IgD-negative memory B cell (primary cell): ENCODE data around the gene CORO2B. TPM values are rescaled to one million over a fixed set of nuclear protein-coding genes. Genes with fewer than 3 reads are reported as not detected.

Experiments
- H3K27ac Mint-ChIP-seq, 3 donors: one replicate each; pipeline ENCODE4 v1.8.0; 2020 to 2022; ENCODE audit warnings: mild to moderate bottlenecking in 3 of 3, mixed read lengths in 3 of 3, moderate library complexity in 1 of 3
- H3K27me3 Mint-ChIP-seq: one replicate; pipeline ENCODE4 v1.8.0; 2021; ENCODE audit warnings: mixed read lengths
- H3K36me3 Mint-ChIP-seq: one replicate; pipeline ENCODE4 v1.8.0; 2020; ENCODE audit warnings: mild to moderate bottlenecking, mixed read lengths
- H3K4me1 Mint-ChIP-seq, 3 donors: one replicate each; pipeline ENCODE4 v1.8.0; 2020 to 2022; ENCODE audit warnings: mixed read lengths in 3 of 3, mild to moderate bottlenecking in 1 of 3
- H3K4me3 Mint-ChIP-seq, 4 donors: one replicate each; pipeline ENCODE4 v1.8.0; 2020 to 2022; ENCODE audit warnings: mild to moderate bottlenecking in 4 of 4, mixed read lengths in 4 of 4, moderate library complexity in 3 of 4
- H3K9me3 Mint-ChIP-seq, 3 donors: one replicate each; pipeline ENCODE4 v1.8.0; 2020 to 2021; ENCODE audit warnings: mixed read lengths in 3 of 3, mild to moderate bottlenecking in 1 of 3
- polyA plus RNA-seq: library from polyadenylated mRNA; unstranded; fragments of 300-500 nt; fragmentation: Illumina TruSeq; gene quantifications from one replicate; pipeline ENCODE4 v1.2.3, GENCODE V29; 2021

Gene CORO2B
- polyA plus RNA-seq, 1 donor from 2014 or later = 0.94 TPM

DNA sequence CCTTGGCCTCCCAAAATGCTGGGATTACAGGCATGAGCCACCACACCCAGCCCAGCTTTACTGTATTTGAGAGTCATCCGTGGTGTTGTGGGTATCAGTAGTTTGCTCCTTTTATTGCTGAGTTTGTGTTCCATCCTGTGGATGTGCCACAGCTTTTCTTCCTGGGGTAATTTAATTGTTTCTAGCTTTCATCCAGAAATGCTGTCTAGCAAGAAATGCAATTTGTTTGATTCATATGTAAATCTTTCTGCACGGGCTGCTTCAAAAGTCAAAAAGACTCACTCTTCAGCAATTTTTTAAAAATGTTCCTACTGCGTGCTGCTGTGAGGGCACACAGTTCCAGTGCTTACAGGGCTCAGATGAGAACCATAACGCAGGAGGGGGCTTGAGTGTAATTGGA is 47.1 kb downstream of the CORO2B start:
- peaks cover 33% of the 10 kb centered on the region for H3K27me3 Mint-ChIP-seq
- H3K4me1 Mint-ChIP-seq = peaks cover 33 to 42% (median 38%) of the 10 kb centered on the region in 3 donors
- no peak overlapping the region for H3K27ac Mint-ChIP-seq

DNA sequence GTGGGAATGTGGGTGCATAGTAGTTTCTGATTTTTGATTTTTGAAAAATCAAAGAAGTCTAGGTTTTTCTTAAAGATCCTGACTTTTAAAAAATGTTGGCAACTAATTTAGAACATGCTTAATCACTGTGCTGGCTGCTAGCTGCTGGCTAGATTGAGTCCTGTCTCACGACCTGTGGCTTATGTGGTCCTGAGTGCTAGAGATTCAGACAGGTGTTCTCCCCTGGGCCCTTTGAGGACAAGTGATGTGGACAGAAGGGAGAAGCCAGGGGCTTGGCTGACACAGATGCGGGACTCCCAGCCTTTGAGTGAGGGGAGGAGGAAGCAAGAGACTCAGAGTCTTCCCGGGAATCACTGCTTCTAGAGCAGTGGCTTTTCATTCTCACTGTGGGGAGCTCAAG is 47.5 kb downstream of the CORO2B start:
- H3K36me3 Mint-ChIP-seq = peaks cover 3% of the 10 kb centered on the region
- H3K4me1 Mint-ChIP-seq = peaks cover 36 to 44% (median 42%) of the 10 kb centered on the region in 3 donors
- no peaks in the 10 kb centered on the region for H3K9me3 Mint-ChIP-seq
- no peak overlapping the region for H3K27ac Mint-ChIP-seq
- peak overlapping the region in 1 of 4 donors; percentile 39 for H3K4me3 Mint-ChIP-seq
- peaks cover 34% of the 10 kb centered on the region for H3K27me3 Mint-ChIP-seq

More for the DNA sequence above, 47.1 kb downstream of the CORO2B start:
- Mint-ChIP-seq H3K9me3 (no peaks in the 10 kb centered on the region), H3K4me3 (no peak overlapping the region), H3K36me3 (peaks cover 3% of the 10 kb centered on the region)

DNA sequence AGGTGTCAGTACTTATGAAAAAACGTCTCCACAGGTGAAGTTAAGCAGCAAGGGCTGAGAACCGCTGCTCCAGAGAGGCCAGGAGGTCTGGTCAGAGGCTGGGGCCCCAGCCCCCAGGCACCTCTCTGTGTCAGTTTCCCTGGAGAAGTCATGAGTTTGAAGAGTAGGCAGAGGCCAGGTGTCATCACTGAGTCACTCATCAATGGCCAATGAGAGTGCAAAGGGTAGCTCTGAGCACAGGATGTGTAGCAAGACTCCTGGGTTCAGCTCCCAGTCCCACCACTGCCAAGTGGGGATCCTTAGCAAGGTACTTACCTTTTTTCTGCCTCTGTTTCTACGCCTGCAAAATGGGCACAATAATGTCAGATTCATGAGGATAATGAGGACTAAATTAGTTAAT is 47.9 kb downstream of the CORO2B start:
- H3K9me3 Mint-ChIP-seq = no peaks in the 10 kb centered on the region
- H3K36me3 Mint-ChIP-seq = peaks cover 3% of the 10 kb centered on the region
- no peak overlapping the region for H3K27ac Mint-ChIP-seq
- no peak overlapping the region for H3K4me3 Mint-ChIP-seq
- H3K27me3 Mint-ChIP-seq = peaks cover 34% of the 10 kb centered on the region
- H3K4me1 Mint-ChIP-seq = peaks cover 37 to 46% (median 45%) of the 10 kb centered on the region in 3 donors

DNA sequence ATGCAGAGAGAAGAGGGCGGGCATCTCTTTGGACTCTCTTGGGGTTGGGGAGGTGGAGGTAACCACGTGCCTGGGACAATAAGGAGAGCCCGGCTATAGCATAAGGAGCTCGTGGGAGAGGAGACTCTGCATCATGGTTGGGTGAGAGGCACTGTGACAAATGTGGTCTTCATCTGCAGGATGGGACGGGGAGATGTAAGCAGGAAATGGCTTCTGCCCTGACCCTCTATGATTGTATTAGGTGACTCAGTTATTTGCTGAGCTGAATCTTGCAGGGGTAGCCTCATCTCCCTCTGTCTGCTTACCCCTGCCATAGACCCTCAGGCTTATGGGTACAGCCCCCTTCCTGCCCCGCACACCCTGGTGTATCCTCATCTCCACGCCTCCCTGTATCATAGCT is 48.7 kb downstream of the CORO2B start:
- H3K4me1 Mint-ChIP-seq = peaks cover 44 to 53% (median 51%) of the 10 kb centered on the region in 3 donors
- H3K27ac Mint-ChIP-seq = peak overlapping the region in 1 of 3 donors; percentile 27
- peaks cover 35% of the 10 kb centered on the region for H3K27me3 Mint-ChIP-seq
- peaks cover 3% of the 10 kb centered on the region for H3K36me3 Mint-ChIP-seq
- no peaks in the 10 kb centered on the region for H3K9me3 Mint-ChIP-seq
- no peak overlapping the region for H3K4me3 Mint-ChIP-seq

DNA sequence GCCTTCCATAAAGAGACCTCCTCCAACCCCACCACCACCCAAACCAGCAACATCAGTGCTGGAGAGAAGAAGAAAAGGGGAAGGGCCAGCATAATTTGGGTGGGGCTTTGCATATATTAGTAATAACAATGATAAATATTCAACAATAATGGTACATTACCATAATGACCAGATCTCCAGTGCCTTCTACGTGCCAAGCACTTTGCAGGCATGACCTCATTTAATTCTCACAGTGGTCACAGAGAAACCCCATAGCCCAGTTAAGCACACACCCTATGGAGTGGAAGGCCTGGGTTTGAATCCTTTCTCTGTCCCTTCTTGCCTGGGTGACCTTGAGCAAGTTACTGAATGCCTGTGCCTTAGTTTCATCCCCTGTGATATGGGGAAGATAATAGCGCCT is 49.2 kb downstream of the CORO2B start:
- Mint-ChIP-seq H3K4me3 (no peak overlapping the region), H3K9me3 (no peaks in the 10 kb centered on the region), H3K4me1 (peaks cover 49 to 56% (median 52%) of the 10 kb centered on the region in 3 donors), H3K27me3 (peaks cover 35% of the 10 kb centered on the region), H3K36me3 (peaks cover 3% of the 10 kb centered on the region), H3K27ac (peak overlapping the region in 1 of 3 donors; percentile 27)

DNA sequence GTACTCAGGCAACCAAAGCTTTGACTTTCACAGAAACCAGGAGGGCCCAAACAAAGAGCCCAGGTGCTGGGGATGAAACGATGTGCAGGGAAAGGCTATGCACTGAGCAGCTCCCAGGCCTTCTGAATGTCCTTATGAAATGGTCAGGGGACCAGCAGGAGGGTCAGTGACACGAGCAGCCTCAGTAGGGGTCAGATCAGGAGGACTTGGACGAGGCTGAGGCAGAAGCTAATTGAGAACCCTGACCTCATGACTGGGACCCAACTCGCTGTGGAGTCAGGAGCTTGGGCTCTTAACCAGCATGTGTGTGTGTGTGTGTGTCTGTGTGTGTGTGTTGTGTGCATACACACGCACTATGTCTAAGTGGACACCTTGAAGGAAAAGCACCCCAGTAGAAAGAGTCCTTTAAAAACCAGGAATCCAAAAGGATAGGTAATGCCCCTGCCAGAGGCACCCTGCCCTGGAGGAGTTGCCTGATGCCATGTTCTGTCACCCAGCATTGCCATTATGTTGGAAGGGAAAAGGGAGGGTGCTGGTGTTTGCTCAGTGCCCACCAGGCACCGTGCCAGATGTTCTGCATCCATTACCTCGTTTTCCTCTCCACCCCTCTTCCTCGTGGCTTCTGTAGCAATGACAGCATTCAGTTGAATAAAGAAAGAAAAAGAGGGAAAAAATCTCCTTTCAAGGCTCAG is 50.9 kb downstream of the CORO2B start:
- peaks cover 59 to 69% (median 62%) of the 10 kb centered on the region in 3 donors for H3K4me1 Mint-ChIP-seq
- peaks cover 32% of the 10 kb centered on the region for H3K27me3 Mint-ChIP-seq
- no peaks in the 10 kb centered on the region for H3K9me3 Mint-ChIP-seq
- peak overlapping the region in 1 of 3 donors; percentile 88 for H3K27ac Mint-ChIP-seq
- peaks cover 4% of the 10 kb centered on the region for H3K36me3 Mint-ChIP-seq
- H3K4me3 Mint-ChIP-seq = peak overlapping the region in 3 of 4 donors; percentile 39 to 88 (median 88)

DNA sequence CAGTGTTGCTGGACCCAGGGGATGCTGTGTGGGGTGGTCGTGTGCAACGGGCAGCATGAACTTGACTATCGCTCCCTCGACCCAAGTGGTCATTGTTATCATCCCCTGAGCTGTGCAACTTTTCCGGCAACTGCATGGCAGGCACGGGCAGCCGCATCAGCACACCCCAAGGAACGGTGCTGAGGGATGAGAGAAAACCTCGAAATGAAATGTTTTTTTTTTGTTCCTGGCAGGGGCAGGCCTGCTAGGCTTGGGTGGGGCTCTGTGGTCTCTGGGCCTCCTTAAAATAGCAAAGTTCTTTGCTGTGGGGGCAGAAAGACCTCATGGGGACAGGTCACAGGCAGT is 51.4 kb downstream of the CORO2B start:
- H3K9me3 Mint-ChIP-seq = no peaks in the 10 kb centered on the region

DNA sequence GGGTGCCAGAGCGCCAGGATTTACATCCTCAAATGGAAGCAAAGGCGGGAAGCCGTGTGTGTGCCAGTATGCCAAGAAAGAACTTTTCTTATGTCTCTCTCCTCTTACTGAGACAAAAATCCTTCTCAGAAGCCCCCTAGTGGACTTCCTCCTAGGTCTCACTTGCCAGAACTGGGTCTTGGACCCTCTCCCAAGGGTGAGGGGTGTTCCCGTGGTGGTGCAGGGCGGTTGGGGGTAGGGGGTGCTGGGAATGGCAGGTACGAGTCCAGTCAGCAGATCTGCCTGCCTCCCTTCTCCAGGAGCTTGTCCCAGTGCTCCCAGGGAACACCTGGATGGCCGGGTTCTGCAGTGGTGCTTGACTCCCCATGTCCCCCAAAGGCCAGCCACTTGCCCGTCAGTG is 52.0 kb downstream of the CORO2B start:
- H3K27ac Mint-ChIP-seq = peak overlapping the region; percentile 75 to 90 (median 88)
- peaks cover 29% of the 10 kb centered on the region for H3K27me3 Mint-ChIP-seq
- H3K4me3 Mint-ChIP-seq = peak overlapping the region in 3 of 4 donors; percentile 76 to 88 (median 88)
- peaks cover 65 to 68% (median 66%) of the 10 kb centered on the region in 3 donors for H3K4me1 Mint-ChIP-seq
- H3K36me3 Mint-ChIP-seq = peaks cover 4% of the 10 kb centered on the region
- H3K9me3 Mint-ChIP-seq = no peaks in the 10 kb centered on the region

More for the DNA sequence above, 51.4 kb downstream of the CORO2B start:
- H3K36me3 Mint-ChIP-seq = peaks cover 4% of the 10 kb centered on the region
- H3K27me3 Mint-ChIP-seq = peaks cover 32% of the 10 kb centered on the region
- H3K27ac Mint-ChIP-seq = peak overlapping the region in 2 of 3 donors; percentile 88 to 90
- H3K4me1 Mint-ChIP-seq = peaks cover 63 to 69% (median 65%) of the 10 kb centered on the region in 3 donors
- peak overlapping the region in 3 of 4 donors; percentile 39 to 88 (median 88) for H3K4me3 Mint-ChIP-seq

DNA sequence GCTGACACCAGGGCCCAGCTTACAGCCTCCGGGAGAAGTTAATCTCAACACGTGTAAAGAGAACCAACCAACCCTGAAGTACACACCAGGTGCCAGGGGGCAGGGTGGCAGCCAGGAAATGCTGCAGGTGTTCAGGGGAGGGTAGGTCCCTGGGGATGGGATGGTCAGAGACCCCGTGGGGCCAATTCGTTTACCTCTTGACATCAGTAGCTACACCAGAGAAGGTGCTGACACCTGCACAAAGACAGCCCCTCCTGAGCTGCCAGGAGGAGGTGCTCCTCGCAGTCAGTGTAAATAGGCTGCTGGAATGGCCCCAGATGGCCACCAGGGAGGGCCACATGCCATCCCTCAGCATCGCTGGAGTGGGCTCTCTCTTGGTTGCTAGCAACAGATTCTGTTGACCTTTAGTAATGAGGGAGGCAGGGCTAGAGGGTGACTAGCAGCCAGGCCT is 52.8 kb downstream of the CORO2B start:
- peak overlapping the region; percentile 75 to 90 (median 88) for H3K27ac Mint-ChIP-seq
- peaks cover 27% of the 10 kb centered on the region for H3K27me3 Mint-ChIP-seq
- H3K4me3 Mint-ChIP-seq = peak overlapping the region in 3 of 4 donors; percentile 76 to 88 (median 78)
- no peaks in the 10 kb centered on the region for H3K9me3 Mint-ChIP-seq
- peaks cover 59 to 60% (median 60%) of the 10 kb centered on the region in 3 donors for H3K4me1 Mint-ChIP-seq
- peaks cover 4% of the 10 kb centered on the region for H3K36me3 Mint-ChIP-seq

DNA sequence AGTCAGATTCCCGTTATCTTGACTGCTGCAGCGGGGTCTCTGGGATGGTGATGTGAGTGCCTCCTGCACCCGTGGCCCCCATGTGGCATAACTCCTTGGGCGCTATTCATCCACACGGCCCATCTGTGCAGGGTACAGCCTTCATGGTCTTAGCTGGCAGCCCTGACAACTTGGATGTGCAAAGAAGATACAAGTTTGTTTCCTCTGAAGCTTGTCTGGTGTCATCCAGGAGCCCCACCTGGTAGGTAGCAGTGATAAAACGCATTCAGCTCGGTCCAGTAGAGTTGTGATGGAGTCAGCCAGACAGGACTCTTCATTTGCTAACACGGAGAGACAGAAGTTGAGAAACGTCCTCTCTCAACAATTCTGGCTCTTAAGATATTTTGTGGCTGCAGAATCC is 53.3 kb downstream of the CORO2B start:
- H3K4me1 Mint-ChIP-seq = peaks cover 58 to 60% (median 59%) of the 10 kb centered on the region in 3 donors
- H3K4me3 Mint-ChIP-seq = peak overlapping the region in 2 of 4 donors; percentile 76 to 88
- no peaks in the 10 kb centered on the region for H3K9me3 Mint-ChIP-seq
- H3K27ac Mint-ChIP-seq = peak overlapping the region; percentile 75 to 90 (median 88)
- H3K27me3 Mint-ChIP-seq = peaks cover 26% of the 10 kb centered on the region
- H3K36me3 Mint-ChIP-seq = peaks cover 4% of the 10 kb centered on the region

DNA sequence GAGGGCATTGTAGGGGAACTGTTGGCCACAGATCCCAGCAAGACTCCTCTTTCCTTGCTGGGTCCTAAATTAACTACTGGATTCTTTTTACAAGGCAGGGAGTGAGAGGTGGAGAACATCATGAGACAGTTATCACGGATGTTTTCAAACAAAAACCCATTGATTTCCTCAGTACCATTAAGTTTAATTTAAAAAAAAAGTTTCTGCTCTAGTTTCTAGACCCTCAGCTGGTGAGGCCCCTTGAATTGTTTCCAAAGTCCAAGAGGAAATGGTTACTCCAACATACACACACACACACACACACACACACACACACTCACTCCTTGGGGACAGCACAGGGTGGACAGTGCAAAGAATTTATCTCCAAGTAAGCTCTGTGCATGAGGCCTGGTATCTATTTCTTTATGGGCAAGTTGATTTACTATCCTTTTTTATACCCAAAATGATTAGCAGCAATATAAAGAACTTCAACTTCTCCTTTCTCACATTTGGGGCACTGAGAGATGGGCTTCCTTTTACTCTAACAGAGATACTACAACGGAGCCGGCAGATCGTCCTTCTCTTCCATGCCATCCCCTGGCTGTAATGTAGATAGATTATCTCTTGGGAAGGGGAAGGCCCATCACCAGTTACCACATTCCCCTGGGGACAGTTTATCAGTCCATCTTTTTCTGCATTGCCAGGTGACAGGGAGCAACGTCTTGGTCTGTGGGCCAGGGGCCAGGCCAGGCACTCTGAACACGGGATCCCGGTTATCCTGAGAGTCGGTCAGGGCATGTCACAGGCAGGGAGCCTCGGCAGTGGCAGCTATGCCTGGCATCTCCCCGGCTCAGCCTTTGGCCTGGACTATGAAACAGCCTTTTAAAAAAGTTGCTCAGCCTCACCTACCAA is 54.7 kb downstream of the CORO2B start:
- peaks cover 4% of the 10 kb centered on the region for H3K36me3 Mint-ChIP-seq
- peak overlapping the region in 1 of 3 donors; percentile 44 for H3K27ac Mint-ChIP-seq
- H3K27me3 Mint-ChIP-seq = peaks cover 21% of the 10 kb centered on the region
- peaks cover 54 to 59% (median 56%) of the 10 kb centered on the region in 3 donors for H3K4me1 Mint-ChIP-seq
- H3K9me3 Mint-ChIP-seq = no peaks in the 10 kb centered on the region
- peak overlapping the region in 3 of 4 donors; percentile 54 to 80 (median 61) for H3K4me3 Mint-ChIP-seq

DNA sequence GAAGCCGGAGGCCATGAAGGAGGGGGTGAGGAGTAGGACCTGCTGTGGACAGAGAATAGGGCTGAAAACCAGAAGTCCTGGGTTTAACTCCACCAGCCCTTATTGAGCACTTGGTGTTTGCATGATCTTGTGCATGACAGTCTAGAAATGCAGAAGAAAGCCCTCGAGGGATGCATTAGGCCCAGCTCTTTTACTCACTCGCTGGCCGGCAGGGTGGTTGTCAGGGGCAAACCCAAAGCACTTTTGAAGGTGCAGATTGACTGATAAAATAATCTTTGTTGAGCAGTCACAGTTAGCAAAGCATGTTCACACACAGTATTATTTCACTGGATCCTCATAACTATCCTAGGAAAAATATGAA is 55.3 kb downstream of the CORO2B start:
- peaks cover 2% of the 10 kb centered on the region for H3K36me3 Mint-ChIP-seq
- peak overlapping the region in 2 of 4 donors; percentile 51 to 53 for H3K4me3 Mint-ChIP-seq
- peaks cover 16% of the 10 kb centered on the region for H3K27me3 Mint-ChIP-seq
- H3K4me1 Mint-ChIP-seq = peaks cover 48 to 54% (median 51%) of the 10 kb centered on the region in 3 donors
- H3K9me3 Mint-ChIP-seq = no peaks in the 10 kb centered on the region
- H3K27ac Mint-ChIP-seq = peak overlapping the region in 1 of 3 donors; percentile 29

DNA sequence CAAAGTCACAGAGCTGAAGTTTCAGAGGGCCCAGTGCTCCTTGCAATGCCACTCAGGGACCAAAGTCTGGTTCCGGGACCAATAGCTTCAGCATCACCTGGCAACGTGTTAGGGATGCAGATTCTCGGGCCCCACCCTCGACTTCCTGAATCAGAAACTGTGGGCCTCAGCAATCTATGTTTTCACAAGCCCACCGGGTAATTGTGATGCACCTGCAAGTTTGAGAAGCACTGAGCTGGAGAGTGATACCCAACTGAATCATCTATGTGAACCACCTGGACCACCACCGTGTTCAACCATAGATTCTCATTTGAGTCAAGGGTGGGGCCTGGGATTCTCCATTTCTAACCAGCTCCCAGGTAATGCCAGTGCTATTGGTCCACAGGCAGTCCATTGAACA is 55.7 kb downstream of the CORO2B start:
- Mint-ChIP-seq H3K4me3 (peak overlapping the region in 1 of 4 donors; percentile 51), H3K27me3 (peaks cover 12% of the 10 kb centered on the region), H3K4me1 (peaks cover 44 to 51% (median 50%) of the 10 kb centered on the region in 3 donors), H3K36me3 (peaks cover 2% of the 10 kb centered on the region), H3K27ac (no peak overlapping the region), H3K9me3 (no peaks in the 10 kb centered on the region)

DNA sequence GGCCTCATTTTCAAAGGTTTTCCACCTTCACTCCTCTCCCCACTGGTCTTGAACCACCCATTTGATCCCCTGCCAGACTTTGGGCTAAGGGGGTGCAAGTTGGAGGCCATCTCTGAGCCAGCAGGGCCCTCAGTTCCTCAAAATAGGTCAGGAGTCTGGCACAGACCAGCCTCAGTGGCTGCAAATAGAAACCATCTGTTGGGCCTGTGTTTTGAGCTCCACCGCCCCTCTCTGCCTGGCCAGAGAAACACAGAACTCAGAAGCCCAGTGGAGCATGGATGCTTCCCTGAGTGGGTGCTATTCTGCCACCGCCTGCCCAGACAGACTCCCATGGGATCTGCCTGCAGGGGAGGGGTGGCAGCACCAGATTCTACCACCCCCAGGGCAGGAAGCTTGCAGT is 56.3 kb downstream of the CORO2B start:
- H3K36me3 Mint-ChIP-seq = peaks cover 3% of the 10 kb centered on the region
- H3K27me3 Mint-ChIP-seq = peaks cover 7% of the 10 kb centered on the region
- H3K4me1 Mint-ChIP-seq = peaks cover 38 to 44% (median 43%) of the 10 kb centered on the region in 3 donors
- no peaks in the 10 kb centered on the region for H3K9me3 Mint-ChIP-seq
- no peak overlapping the region for H3K27ac Mint-ChIP-seq
- H3K4me3 Mint-ChIP-seq = peak overlapping the region in 2 of 4 donors; percentile 72 to 76

DNA sequence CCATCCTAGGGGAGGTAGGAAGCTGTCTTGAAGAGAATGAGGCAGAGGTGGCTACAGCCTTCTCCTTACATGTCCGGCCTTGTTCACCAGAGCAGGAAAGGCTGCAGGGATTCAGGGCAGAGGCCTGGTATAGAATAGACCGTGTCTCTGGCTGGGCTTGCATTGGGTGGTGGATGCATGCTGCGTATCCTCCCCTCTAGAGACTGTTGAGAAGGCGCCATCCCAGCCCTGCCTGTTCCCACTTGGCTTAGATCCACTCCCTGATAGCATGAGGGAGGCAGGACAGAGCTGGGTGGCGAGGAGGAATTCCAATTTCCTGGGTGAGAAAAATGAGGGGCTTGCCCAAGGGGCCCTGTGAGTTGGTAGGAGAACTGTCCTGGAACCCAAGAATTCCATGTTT is 57.5 kb downstream of the CORO2B start:
- H3K4me3 Mint-ChIP-seq = peak overlapping the region in 1 of 4 donors; percentile 38
- peaks cover 27 to 33% (median 33%) of the 10 kb centered on the region in 3 donors for H3K4me1 Mint-ChIP-seq
- H3K9me3 Mint-ChIP-seq = no peaks in the 10 kb centered on the region
- H3K27ac Mint-ChIP-seq = peak overlapping the region in 1 of 3 donors; percentile 40
- peaks cover 6% of the 10 kb centered on the region for H3K36me3 Mint-ChIP-seq
- H3K27me3 Mint-ChIP-seq = peaks cover 1% of the 10 kb centered on the region
